Thyroid gland (tissue), 4 donors: ENCODE measurements around the gene THRSP. TPM values are rescaled to one million over a fixed set of nuclear protein-coding genes. Genes with fewer than 3 reads are reported as not detected.

ENCODE experiments used
- DNase-seq, 2 donors: peaks; one replicate each; pipeline ENCODE4 v3.0.0-alpha.2; 2019
- H3K27ac ChIP-seq, 3 donors: fragments of 200-600 bp; sonication (generic); 1 replicate in 2 of 3; 2 replicates in 1 of 3; pipeline ENCODE4 v1.5.1; 2016 to 2019; ENCODE audit warnings: mild to moderate bottlenecking in 1 of 3, moderate library complexity in 1 of 3
- H3K27me3 ChIP-seq: fragments of 200-600 bp; sonication (generic); one replicate; pipeline ENCODE4 v1.5.1; 2019
- H3K36me3 ChIP-seq, 2 donors: fragments of 200-600 bp; sonication (generic); one replicate each; pipeline ENCODE4 v1.5.1; 2016 to 2019
- H3K4me1 ChIP-seq, 2 donors: fragments of 200-600 bp; sonication (generic); one replicate each; pipeline ENCODE4 v1.5.1; 2017 to 2019
- H3K4me3 ChIP-seq, 3 donors: fragments of 200-600 bp; sonication (generic); replicated peaks in 1 of 3; 1 replicate in 2 of 3; 2 replicates in 1 of 3; pipeline ENCODE4 v1.5.1; 2016; ENCODE audit warnings: mild to moderate bottlenecking in 1 of 3
- H3K9me3 ChIP-seq: fragments of 200-600 bp; sonication (generic); one replicate; pipeline ENCODE4 v1.5.1; 2017
- POLR2A ChIP-seq, 2 donors: fragments of 450-650 bp; IDR thresholded peaks; one replicate each; pipeline ENCODE4 v1.6.1; 2017; ENCODE audit warnings: antibody characterized with exemption in 2 of 2, mild to moderate bottlenecking in 2 of 2, moderate library complexity in 1 of 2
- WGBS, 2 donors: methylation state at CpG; one replicate each; pipeline ENCODE4 v1.1.5; 2017; 5-methylcytosine and 5-hydroxymethylcytosine counted together
- intact Hi-C: fragments of 100-400 bp; cut with DNase I; formaldehyde crosslinking; loops from one replicate; pipeline ENCODE4 v1.15.1; 2023
- total RNA-seq, 4 donors: library from RNA; depleted of rRNA; stranded (reverse); fragments of >200 nt; gene quantifications; one replicate each; pipeline ENCODE4 v1.2.3, GENCODE V29; 2016
- TF ChIP-seq, protein P1 (sequence below), 6 experiments: fragments of 200-600 bp in 3 of 6; fragments of 450-650 bp in 3 of 6; sonication (generic) in 3 of 6; IDR thresholded peaks; one replicate each; pipeline ENCODE4 v1.5.1; 2016 to 2019; ENCODE audit warnings: antibody characterized with exemption in 6 of 6, mild to moderate bottlenecking in 2 of 6, inconsistent platforms in 1 of 6, moderate library complexity in 1 of 6

Gene THRSP
- total RNA-seq, 4 donors from 2014 or later, result 0.67 to 7.2 (median 2.8) TPM; not detected in 1

GRCh38 chr11:78109081-78110015 lies 45.7 kb downstream of the THRSP start:
- intact Hi-C loops, result no loop called here
- peaks cover 7 to 9% of the 10 kb centered on the region in 2 donors for H3K36me3 ChIP-seq
- 80 to 92% methylated on average over 3 of the region's 3 CpGs for WGBS, 2 donors

GRCh38 chr11:78110351-78110750 lies 46.7 kb downstream of the THRSP start:
- H3K27me3 ChIP-seq, result no peaks in the 10 kb centered on the region
- no peaks in the 10 kb centered on the region for H3K4me1 ChIP-seq
- intact Hi-C loops, result no loop called here
- WGBS, 2 donors, result 84 to 90% methylated on average over 5 of the region's 5 CpGs
- DNase-seq, result no peak
- no peak overlapping the region for H3K4me3 ChIP-seq
- TF ChIP-seq POLR2A (IDR thresholded peaks at IDR 0.05), result no peak
- TF ChIP-seq, protein P1, sequence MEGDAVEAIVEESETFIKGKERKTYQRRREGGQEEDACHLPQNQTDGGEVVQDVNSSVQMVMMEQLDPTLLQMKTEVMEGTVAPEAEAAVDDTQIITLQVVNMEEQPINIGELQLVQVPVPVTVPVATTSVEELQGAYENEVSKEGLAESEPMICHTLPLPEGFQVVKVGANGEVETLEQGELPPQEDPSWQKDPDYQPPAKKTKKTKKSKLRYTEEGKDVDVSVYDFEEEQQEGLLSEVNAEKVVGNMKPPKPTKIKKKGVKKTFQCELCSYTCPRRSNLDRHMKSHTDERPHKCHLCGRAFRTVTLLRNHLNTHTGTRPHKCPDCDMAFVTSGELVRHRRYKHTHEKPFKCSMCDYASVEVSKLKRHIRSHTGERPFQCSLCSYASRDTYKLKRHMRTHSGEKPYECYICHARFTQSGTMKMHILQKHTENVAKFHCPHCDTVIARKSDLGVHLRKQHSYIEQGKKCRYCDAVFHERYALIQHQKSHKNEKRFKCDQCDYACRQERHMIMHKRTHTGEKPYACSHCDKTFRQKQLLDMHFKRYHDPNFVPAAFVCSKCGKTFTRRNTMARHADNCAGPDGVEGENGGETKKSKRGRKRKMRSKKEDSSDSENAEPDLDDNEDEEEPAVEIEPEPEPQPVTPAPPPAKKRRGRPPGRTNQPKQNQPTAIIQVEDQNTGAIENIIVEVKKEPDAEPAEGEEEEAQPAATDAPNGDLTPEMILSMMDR (IDR thresholded peaks at IDR 0.05), result no peak
- peaks cover 7 to 9% of the 10 kb centered on the region in 2 donors for H3K36me3 ChIP-seq
- H3K27ac ChIP-seq, result no peak overlapping the region
- no peaks in the 10 kb centered on the region for H3K9me3 ChIP-seq

More at GRCh38 chr11:78109081-78110015, 45.7 kb downstream of the THRSP start:
- no peaks in the 10 kb centered on the region for H3K9me3 ChIP-seq
- H3K4me1 ChIP-seq, result no peaks in the 10 kb centered on the region
- no peak for DNase-seq
- no peak overlapping the region for H3K27ac ChIP-seq
- TF ChIP-seq, protein P1 (IDR thresholded peaks at IDR 0.05), result no peak
- TF ChIP-seq POLR2A (IDR thresholded peaks at IDR 0.05), result no peak
- H3K4me3 ChIP-seq, result no peak overlapping the region
- no peaks in the 10 kb centered on the region for H3K27me3 ChIP-seq

- 90 to 96% methylated on average over 2 of the region's 2 CpGs for WGBS, 2 donors
- no peak overlapping the region for H3K4me3 ChIP-seq
- H3K27ac ChIP-seq, result no peak overlapping the region
- H3K9me3 ChIP-seq, result no peaks in the 10 kb centered on the region
- H3K4me1 ChIP-seq, result no peaks in the 10 kb centered on the region
- no peak for TF ChIP-seq POLR2A (IDR thresholded peaks at IDR 0.05)
- TF ChIP-seq, protein P1 (IDR thresholded peaks at IDR 0.05), result no peak
- peaks cover 7 to 9% of the 10 kb centered on the region in 2 donors for H3K36me3 ChIP-seq
- intact Hi-C loops, result no loop called here
- no peaks in the 10 kb centered on the region for H3K27me3 ChIP-seq
- DNase-seq, result no peak
Measured at GRCh38 chr11:78110830-78111229, 47.2 kb downstream of the THRSP start.

DNA sequence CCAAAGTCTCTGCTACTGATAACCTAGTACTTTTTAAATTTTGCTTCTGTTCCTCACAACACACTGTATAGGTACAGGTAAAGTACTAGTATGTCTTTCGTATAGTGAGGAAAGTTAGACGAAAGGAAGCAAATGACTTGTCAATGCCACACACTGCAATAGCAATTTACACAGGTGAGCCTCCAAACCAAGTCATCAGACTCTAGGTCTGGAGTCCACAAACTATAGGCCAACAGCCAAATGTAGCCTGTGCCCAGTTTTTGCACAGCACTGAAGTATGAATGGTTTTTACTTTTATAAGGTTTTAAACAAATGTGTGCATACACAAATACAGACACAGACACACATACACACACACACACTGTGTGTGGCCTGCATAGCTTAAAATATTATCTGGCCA lies 47.6 kb downstream of the THRSP start:
- peaks cover 7 to 9% of the 10 kb centered on the region in 2 donors for H3K36me3 ChIP-seq
- 80 to 95% methylated on average over 2 of the region's 2 CpGs for WGBS, 2 donors

More for the DNA sequence above, 47.6 kb downstream of the THRSP start:
- H3K9me3 ChIP-seq, result no peaks in the 10 kb centered on the region
- no peaks in the 10 kb centered on the region for H3K27me3 ChIP-seq
- H3K4me3 ChIP-seq, result no peak overlapping the region
- no peak for TF ChIP-seq POLR2A (IDR thresholded peaks at IDR 0.05)
- TF ChIP-seq, protein P1 (IDR thresholded peaks at IDR 0.05), result no peak
- H3K4me1 ChIP-seq, result no peaks in the 10 kb centered on the region
- H3K27ac ChIP-seq, result no peak overlapping the region
- intact Hi-C loops, result no loop called here
- no peak for DNase-seq
